ENCODE data around the gene ZNF594. TPM values are rescaled to one million over a fixed set of nuclear protein-coding genes. Genes with fewer than 3 reads are reported as not detected.
"Not testable (repeated sequence)": the region's sequence is repeated elsewhere in the genome, so short reads cannot be mapped to it uniquely, and the experiment has no call there.

Gene ZNF594
- total and polyA plus RNA-seq, 2 of the 8 experiments (the other 6 are each of a cell fraction or from before 2014, with no cell fraction given) = 3.6 to 14.3 TPM

- no peak for TF ChIP-seq CTCF (IDR thresholded peaks at IDR 0.05; ENCODE audit: control extremely low read depth in 1 of 3, insufficient read depth in 1 of 3, low read depth in 1 of 3, low read length in 3 of 3)
- no peak for TF ChIP-seq CTBP2 (IDR thresholded peaks at IDR 0.05; ENCODE audit: borderline replicate concordance, insufficient read depth, insufficient read length, low read length)
- TF ChIP-seq BACH1 (IDR thresholded peaks at IDR 0.05; ENCODE audit: low read length) = no peak
- no peak for TF ChIP-seq ASH2L (IDR thresholded peaks at IDR 0.05; ENCODE audit: low read length)
- TF ChIP-seq BRCA1 (IDR thresholded peaks at IDR 0.05; ENCODE audit: low read depth, low read length) = no peak
- TF ChIP-seq USF2 (IDR thresholded peaks at IDR 0.05; ENCODE audit: low read length) = no peak
- no peak for TF ChIP-seq TCF12 (IDR thresholded peaks at IDR 0.05; ENCODE audit: low read depth, low read length)
Measured at GRCh38 chr17:5219536-5219935, 27.9 kb upstream of the ZNF594 start (continued).

- not testable (repeated sequence) for H3K9ac ChIP-seq (replicated peaks in 1 of 4; ENCODE audit: extremely low read depth in 1 of 4, low read depth in 3 of 4, low read length in 3 of 4); H4K91ac ChIP-seq (replicated peaks; ENCODE audit: insufficient read length, low read length); H2BK5ac ChIP-seq (ENCODE audit: low read depth, low read length); H2AK5ac ChIP-seq (ENCODE audit: low read depth, low read length); H4K5ac ChIP-seq (ENCODE audit: insufficient read length, low read depth, low read length); H2BK12ac ChIP-seq (ENCODE audit: low read depth, low read length); H3K4me3 ChIP-seq (ENCODE audit: extremely low read depth in 1 of 4, insufficient read depth in 2 of 4, low read depth in 3 of 4, low read length in 4 of 4); H2BK15ac ChIP-seq (ENCODE audit: low read length); H2BK120ac ChIP-seq (replicated peaks; ENCODE audit: low read depth, low read length); H3K14ac ChIP-seq (ENCODE audit: insufficient read length); DNase-seq (ENCODE audit: low read depth in 1 of 2, low spot score in 2 of 2); H3K4ac ChIP-seq (replicated peaks; ENCODE audit: insufficient read length, low read depth, low read length); H4K20me1 ChIP-seq (replicated peaks in 1 of 2; ENCODE audit: control insufficient read depth in 1 of 2, insufficient read depth in 2 of 2, low read length in 2 of 2); H3K79me2 ChIP-seq (ENCODE audit: control insufficient read depth in 1 of 2, insufficient read depth in 2 of 2, low read length in 2 of 2); H4K8ac ChIP-seq (ENCODE audit: extremely low read depth, insufficient read depth, low read length); H3K27ac ChIP-seq (ENCODE audit: low read depth, low read length); H2BK20ac ChIP-seq (ENCODE audit: low read length); H2AFZ ChIP-seq (ENCODE audit: low read length); H3K56ac ChIP-seq (replicated peaks; ENCODE audit: insufficient read length, low read depth, low read length); H3K79me1 ChIP-seq (ENCODE audit: low read depth, low read length); H3K18ac ChIP-seq (ENCODE audit: extremely low read depth, low read length); H3K4me2 ChIP-seq (ENCODE audit: insufficient read depth in 1 of 2, low read depth in 2 of 2, low read length in 2 of 2); H3K4me1 ChIP-seq (replicated peaks in 1 of 4; ENCODE audit: control insufficient read depth in 3 of 4, insufficient read depth in 4 of 4, low read length in 3 of 4); H3K27me3 ChIP-seq (replicated peaks in 1 of 4; ENCODE audit: control insufficient read depth in 3 of 4, extremely low read depth in 1 of 4, insufficient read depth in 3 of 4, low read length in 3 of 4); H3K36me3 ChIP-seq (ENCODE audit: control insufficient read depth in 2 of 4, insufficient read depth in 4 of 4, low read length in 3 of 4); H3K9me3 ChIP-seq (ENCODE audit: insufficient read depth in 2 of 2, low read depth in 1 of 2, low read length in 1 of 2); FAIRE-seq; H3K23me2 ChIP-seq (ENCODE audit: low read depth, low read length); H3K23ac ChIP-seq (ENCODE audit: insufficient read length)
- WGBS, 2 experiments (ENCODE audit: extremely low coverage in 1 of 2, insufficient coverage in 1 of 2, insufficient read length in 1 of 2, insufficient replicate concordance in 2 of 2, low coverage in 1 of 2, low lambda C conversion rate in 2 of 2, missing lambda C conversion rate in 1 of 2) = 90% methylated on average over 4 of the region's 5 CpGs; no CpG with 5 or more reads in 1 of the 2 experiments
- ChIA-PET CTCF (ENCODE audit: partially characterized antibody) (interaction anchor here (1.5 kb wide), 1 partner anchor 19 kb away, joined by 7 read pairs; no protein-coding TSS in a partner anchor), POLR2A (ENCODE audit: partially characterized antibody) (interaction anchor here (0.6 kb wide), 1 partner anchor 45 kb away, joined by 3 read pairs; no protein-coding TSS in a partner anchor)
Measured at GRCh38 chr17:5217562-5217961, 25.9 kb upstream of the ZNF594 start.

Measured in H1 (cell line).